ENCODE measurements around the gene AGPS.

DNA sequence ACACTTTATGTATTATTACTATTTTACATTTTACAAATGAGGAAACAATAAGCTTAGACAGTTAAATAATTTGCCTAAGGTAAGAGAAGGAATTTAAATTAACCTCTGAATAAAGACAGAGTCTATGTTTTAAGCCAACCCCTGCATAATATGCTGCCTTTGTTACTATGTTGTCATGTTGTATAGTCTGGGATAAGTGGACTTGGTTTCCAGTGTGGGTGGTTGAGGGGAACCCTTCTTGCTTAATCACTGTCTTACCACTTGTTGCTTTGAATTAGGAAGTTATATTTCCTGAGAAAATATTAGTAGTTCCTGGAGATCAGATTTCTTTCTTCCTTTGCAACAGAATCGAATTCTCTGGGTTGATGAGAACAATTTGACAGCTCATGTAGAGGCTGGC lies 52.6 kb downstream of the AGPS start:
- TF ChIP-seq, protein P1, sequence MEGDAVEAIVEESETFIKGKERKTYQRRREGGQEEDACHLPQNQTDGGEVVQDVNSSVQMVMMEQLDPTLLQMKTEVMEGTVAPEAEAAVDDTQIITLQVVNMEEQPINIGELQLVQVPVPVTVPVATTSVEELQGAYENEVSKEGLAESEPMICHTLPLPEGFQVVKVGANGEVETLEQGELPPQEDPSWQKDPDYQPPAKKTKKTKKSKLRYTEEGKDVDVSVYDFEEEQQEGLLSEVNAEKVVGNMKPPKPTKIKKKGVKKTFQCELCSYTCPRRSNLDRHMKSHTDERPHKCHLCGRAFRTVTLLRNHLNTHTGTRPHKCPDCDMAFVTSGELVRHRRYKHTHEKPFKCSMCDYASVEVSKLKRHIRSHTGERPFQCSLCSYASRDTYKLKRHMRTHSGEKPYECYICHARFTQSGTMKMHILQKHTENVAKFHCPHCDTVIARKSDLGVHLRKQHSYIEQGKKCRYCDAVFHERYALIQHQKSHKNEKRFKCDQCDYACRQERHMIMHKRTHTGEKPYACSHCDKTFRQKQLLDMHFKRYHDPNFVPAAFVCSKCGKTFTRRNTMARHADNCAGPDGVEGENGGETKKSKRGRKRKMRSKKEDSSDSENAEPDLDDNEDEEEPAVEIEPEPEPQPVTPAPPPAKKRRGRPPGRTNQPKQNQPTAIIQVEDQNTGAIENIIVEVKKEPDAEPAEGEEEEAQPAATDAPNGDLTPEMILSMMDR (IDR thresholded peaks at IDR 0.05; ENCODE audit: insufficient read depth, low read length) = no peak
- TF ChIP-seq GABPA (IDR thresholded peaks at IDR 0.05; ENCODE audit: low read depth) (no peak), POLR2AphosphoS5 (IDR thresholded peaks at IDR 0.05; ENCODE audit: low read depth) (no peak)
